ENCODE measurements around the gene SPATA18.

The SPATA18 gene

GRCh38 chr4:52058275-52058674 lies 7.2 kb downstream of the SPATA18 start:
- TF ChIP-seq SPI1 (IDR thresholded peaks at IDR 0.05; ENCODE audit: borderline replicate concordance, low read depth), result no peak
- TF ChIP-seq, protein P1, sequence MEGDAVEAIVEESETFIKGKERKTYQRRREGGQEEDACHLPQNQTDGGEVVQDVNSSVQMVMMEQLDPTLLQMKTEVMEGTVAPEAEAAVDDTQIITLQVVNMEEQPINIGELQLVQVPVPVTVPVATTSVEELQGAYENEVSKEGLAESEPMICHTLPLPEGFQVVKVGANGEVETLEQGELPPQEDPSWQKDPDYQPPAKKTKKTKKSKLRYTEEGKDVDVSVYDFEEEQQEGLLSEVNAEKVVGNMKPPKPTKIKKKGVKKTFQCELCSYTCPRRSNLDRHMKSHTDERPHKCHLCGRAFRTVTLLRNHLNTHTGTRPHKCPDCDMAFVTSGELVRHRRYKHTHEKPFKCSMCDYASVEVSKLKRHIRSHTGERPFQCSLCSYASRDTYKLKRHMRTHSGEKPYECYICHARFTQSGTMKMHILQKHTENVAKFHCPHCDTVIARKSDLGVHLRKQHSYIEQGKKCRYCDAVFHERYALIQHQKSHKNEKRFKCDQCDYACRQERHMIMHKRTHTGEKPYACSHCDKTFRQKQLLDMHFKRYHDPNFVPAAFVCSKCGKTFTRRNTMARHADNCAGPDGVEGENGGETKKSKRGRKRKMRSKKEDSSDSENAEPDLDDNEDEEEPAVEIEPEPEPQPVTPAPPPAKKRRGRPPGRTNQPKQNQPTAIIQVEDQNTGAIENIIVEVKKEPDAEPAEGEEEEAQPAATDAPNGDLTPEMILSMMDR (IDR thresholded peaks at IDR 0.05; ENCODE audit: insufficient read depth, low read length), result no peak
- no peak overlapping the region for H3K27ac ChIP-seq (replicated peaks)
- H3K4me3 ChIP-seq (replicated peaks; ENCODE audit: insufficient read depth, low read length), result no peak overlapping the region
- peaks cover 7% of the 10 kb centered on the region for H3K27me3 ChIP-seq (ENCODE audit: insufficient read depth, poor library complexity, severe bottlenecking)
- no peak for DNase-seq (ENCODE audit: low read depth in 1 of 2, low spot score in 1 of 2)

- H3K27ac ChIP-seq (replicated peaks), result no peak overlapping the region
- peak; percentile 60; the same call in 1 of the 2 replicates for TF ChIP-seq SPI1 (IDR thresholded peaks at IDR 0.05; ENCODE audit: borderline replicate concordance, low read depth)
- TF ChIP-seq, protein P1 (IDR thresholded peaks at IDR 0.05; ENCODE audit: insufficient read depth, low read length), result no peak
- no peaks in the 10 kb centered on the region for H3K27me3 ChIP-seq (ENCODE audit: insufficient read depth, poor library complexity, severe bottlenecking)
- peak in 1 of 2 experiments; percentile 38 for DNase-seq (ENCODE audit: low read depth in 1 of 2, low spot score in 1 of 2)
- H3K4me3 ChIP-seq (replicated peaks; ENCODE audit: insufficient read depth, low read length), result no peak overlapping the region
These were observed 8.3 kb downstream of the SPATA18 start for GRCh38 chr4:52059372-52059771.

DNA sequence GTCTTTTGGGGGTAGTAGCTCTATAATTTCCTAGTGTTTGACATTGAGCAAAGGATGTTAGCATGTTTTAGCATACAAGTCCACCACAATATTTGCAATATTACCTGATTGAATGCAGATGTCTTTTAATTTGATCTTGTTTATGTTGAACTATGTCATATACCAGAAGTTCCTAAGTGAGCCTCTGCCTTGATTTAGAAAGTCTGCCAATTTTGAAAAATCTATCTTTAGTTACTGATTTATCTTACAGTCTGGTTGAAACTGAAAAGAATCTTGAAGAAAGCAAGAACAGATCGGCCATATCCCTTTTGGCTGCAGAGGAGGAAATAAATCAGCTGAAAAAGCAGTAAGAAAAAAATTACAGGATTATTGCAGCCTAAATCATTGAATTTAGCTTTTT lies 18.5 kb downstream of the SPATA18 start:
- Histone ChIP-seq H3K27ac (replicated peaks) (no peak overlapping the region), H3K4me3 (replicated peaks; ENCODE audit: insufficient read depth, low read length) (no peak overlapping the region), H3K27me3 (ENCODE audit: insufficient read depth, poor library complexity, severe bottlenecking) (peaks cover 1% of the 10 kb centered on the region)
- TF ChIP-seq REST (IDR thresholded peaks at IDR 0.05; ENCODE audit: insufficient replicate concordance, low read depth), result no peak
- TF ChIP-seq, protein P1 (IDR thresholded peaks at IDR 0.05; ENCODE audit: insufficient read depth, low read length), result no peak
- TF ChIP-seq GABPA (IDR thresholded peaks at IDR 0.05; ENCODE audit: low read depth), result no peak
- no peak for TF ChIP-seq POLR2AphosphoS5 (IDR thresholded peaks at IDR 0.05; ENCODE audit: low read depth)
- no peak for TF ChIP-seq SPI1 (IDR thresholded peaks at IDR 0.05; ENCODE audit: borderline replicate concordance, low read depth)
- DNase-seq (ENCODE audit: low read depth in 1 of 2, low spot score in 1 of 2), result no peak

- no peak for TF ChIP-seq GABPA (IDR thresholded peaks at IDR 0.05; ENCODE audit: low read depth)
- no peak for TF ChIP-seq REST (IDR thresholded peaks at IDR 0.05; ENCODE audit: insufficient replicate concordance, low read depth)
- Histone ChIP-seq H3K4me3 (replicated peaks; ENCODE audit: insufficient read depth, low read length) (no peak overlapping the region), H3K27ac (replicated peaks) (no peak overlapping the region), H3K27me3 (ENCODE audit: insufficient read depth, poor library complexity, severe bottlenecking) (peaks cover 8% of the 10 kb centered on the region)
- no peak for DNase-seq (ENCODE audit: low read depth in 1 of 2, low spot score in 1 of 2)
These were observed 20.9 kb downstream of the SPATA18 start for GRCh38 chr4:52071791-52072546.

Measured in HL-60 (cell line).